HG03565 (cell line): Measurements from ENCODE around the gene RIPOR3.
"Not testable (repeated sequence)": the region's sequence is repeated elsewhere in the genome, so short reads cannot be mapped to it uniquely, and the experiment has no call there.

ENCODE experiments used
- ATAC-seq: cut with Tn5 transposase; IDR thresholded peaks from one replicate; pipeline ENCODE4 v1.9.1; 2021; ENCODE audit warnings: mild to moderate bottlenecking, moderate library complexity; ENCODE audit not compliant: unreplicated experiment

RIPOR3 gene

DNA sequence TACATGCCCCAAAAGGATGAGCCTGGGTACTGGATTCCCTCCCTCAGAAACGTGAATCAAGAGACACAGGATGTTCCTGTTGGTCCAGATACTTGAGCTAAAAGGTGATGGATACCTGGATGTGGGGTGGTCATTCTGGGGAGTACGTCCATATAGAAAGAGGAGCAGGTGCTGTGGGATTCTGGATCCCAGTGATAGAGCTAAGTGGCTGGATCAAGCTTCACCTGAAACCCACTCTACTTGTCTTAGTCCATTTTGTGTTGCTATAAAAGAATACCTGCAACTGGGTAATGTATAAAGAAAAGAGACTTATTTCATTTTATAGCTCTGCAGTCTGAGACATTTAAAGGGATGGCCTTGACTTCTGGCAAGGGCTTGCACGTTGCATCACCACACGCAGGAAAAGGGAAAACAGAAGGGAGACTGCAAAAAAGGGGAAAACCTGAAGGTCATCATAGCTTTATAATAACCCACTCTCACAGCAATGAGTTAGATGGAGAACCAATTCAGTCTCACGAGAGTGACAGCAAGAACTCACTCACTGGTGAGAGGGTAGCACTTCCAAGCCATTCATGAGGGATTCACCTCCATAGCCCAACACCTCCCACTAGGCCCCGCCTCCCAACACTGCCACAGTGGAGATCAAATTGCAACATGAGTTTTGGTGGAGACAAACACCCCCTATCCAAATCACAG, 31.2 kb downstream of the RIPOR3 start:
- ATAC-seq, result no peak

DNA sequence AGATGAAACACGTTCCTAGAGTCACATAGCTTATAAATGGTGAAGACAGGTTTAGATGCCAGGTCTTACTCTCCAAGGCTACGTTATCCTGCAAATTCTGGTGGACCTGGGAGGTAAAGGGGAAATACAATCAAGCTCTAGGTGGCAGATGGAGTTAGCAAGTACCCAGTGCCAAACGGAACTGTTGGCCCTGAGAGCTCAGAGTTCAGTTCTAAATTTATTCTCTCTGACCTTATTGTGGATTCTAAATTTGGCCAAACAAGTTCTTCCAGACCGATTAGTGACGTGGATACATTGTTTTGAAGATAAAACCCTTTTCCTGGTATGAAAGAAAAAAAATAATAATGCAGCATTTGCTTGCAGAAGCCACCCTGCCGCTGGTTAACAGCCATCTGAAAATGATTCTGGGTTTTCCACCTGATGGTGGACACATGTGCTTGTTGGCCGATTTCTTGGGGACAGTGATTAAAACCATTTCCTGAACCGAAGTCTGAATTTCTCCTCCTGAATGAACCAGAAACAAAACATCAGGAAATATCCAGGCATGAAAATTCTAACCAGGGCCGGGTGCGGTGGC, 32.5 kb downstream of the RIPOR3 start:
- ATAC-seq, result no peak

DNA sequence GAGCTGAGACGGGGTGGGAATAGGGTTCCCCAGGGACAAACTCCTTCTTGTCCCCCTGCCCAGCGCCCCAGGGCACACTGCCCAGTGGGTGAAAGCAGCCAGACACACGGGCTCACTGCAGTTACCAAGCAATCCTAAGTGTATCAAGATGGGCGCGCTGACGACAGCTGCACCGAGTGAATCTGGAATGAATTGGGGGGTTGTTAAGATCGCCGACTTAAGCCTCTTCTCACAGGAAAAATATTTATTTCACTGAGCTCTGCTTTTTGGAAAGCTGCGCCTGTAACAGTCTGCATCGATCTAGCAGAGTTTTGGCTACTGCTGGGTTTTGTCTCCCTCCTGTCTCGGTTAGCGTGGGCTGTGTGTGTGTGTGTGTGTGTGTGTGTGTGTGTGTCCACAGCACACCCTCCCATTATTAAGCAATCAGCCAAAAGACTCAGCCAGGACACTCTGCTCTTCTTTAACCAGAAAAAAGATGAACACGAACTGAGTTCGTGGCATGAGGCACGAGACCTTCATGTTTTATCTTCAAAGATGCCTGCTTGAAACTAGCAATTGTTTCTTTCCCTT, 35.9 kb downstream of the RIPOR3 start:
- no peak for ATAC-seq

DNA sequence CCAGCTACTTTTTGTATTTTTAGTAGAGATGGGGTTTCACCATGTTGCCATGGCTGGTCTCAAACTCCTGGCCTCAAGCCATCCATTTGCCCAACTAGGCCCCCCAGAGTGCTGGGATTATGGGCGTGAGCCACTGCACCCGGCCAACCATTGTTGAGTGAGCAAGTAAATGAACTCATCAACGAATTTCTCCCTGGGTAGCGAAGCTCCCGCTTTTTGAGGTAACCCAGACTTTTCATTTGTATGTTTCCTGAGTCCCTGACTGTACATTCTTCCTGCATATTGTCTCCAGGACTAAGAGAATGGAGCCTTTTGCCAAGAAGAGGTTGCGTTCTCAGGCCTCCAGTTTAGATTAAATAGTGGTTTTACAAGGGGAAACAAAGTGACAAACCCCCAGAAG, 36.4 kb downstream of the RIPOR3 start:
- ATAC-seq, result no peak

DNA sequence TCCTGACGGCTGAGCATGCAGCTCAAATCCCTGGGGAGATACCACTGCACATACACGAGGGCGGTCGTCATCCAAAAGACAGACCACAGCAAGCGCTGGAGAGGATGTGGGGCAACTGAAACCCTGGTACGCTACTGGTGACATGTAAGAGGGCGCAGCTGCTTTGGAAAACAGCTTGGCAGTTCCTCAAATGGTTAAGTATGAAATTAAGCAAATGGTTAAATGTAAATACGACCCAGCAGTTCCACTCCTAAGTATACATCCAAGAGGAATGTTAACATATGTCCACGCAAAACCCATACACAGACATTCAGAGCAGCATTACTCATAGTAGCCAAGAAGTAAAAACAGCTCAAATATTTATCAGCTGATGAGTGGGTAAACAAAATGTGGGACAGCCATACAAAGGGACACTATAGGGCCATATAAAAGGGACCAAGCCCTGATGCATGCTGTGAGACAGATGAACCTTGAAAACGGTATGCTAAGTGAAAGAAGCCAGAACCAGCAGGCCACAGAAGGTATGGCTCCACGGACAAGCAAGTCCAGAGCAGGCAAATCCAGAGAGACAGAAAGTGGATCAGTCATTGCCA, 38.5 kb downstream of the RIPOR3 start:
- no peak for ATAC-seq

DNA sequence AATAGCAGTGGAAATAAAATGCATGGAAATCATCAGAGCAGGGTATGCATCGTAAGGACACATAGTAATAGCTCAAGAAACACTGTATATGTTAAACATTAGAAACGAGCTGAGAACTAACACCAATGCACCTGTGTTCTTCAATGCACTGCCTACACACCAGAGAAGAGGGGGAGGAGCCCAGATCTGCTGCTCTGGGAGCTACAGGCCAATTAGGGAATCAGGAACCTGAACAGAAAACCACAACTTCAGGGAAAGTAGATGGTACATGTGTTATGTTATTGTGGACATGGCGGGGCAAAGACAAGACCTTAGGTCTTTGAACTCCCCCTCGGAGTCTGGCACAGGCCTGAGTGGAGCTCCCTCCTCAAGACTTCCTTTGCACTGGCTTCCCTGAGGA, 39.7 kb downstream of the RIPOR3 start:
- no peak for ATAC-seq

DNA sequence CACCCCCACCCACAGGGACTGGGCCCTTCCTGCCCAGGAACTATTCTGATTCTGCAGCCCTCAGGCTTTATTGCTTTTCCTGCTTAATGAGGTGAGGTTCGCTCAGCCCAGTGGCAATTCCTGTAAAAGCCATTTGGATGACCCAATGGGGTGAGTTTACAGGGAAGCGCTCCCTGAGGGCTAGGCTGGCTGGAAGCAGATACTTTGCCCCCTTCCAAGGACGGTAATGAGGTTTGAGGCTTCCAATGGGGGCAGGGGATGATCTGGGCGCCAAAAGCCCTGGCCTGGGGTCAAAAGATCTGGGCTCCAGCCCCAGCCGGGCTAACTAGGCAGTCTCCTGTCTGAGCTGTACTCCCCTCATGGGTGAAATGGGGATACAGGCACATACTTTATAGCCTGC, 41.8 kb downstream of the RIPOR3 start:
- no peak for ATAC-seq

DNA sequence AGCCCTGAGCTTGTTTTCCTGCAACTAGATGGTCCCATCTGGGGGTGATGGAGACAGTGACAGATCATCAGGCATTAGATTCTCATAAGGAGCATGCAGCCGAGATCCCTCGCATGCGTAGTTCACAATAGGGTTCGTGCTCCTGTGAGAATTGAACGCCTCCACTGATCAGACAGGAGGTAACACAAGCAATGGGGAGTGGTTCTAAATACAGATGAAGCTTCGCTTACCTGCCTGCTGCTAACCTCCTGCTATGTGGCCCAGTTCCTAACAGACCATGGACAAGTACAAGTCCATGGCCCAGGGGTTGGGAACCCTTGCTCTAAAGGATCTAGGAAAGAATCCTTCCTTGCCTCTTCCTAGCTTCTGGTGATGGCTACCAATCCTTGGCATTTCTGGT, 42.7 kb downstream of the RIPOR3 start:
- no peak for ATAC-seq

DNA sequence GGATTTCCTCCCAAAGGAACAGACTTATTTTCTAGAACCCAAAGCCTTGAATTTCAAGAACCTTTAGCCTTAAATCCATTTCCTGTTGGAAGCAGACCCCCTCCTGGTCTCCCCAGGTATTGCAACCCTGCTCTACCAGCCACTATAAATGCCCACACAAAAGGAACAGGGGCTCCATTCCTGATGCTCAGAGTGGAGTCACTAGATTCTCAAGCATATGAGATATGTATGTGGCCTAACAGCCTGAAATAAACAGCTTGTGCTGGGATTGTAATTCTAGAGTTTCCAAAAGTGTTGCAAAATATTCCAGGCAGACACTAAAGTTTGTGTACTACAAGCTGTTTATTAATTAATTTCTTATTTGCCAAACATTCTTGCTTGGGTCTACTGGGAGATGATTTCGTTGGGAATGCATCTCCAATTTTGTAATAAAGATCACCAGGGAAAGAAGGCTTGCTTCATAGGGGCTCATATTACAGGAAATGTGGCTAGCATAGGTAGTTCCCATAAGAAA, 44.8 kb downstream of the RIPOR3 start:
- no peak for ATAC-seq

DNA sequence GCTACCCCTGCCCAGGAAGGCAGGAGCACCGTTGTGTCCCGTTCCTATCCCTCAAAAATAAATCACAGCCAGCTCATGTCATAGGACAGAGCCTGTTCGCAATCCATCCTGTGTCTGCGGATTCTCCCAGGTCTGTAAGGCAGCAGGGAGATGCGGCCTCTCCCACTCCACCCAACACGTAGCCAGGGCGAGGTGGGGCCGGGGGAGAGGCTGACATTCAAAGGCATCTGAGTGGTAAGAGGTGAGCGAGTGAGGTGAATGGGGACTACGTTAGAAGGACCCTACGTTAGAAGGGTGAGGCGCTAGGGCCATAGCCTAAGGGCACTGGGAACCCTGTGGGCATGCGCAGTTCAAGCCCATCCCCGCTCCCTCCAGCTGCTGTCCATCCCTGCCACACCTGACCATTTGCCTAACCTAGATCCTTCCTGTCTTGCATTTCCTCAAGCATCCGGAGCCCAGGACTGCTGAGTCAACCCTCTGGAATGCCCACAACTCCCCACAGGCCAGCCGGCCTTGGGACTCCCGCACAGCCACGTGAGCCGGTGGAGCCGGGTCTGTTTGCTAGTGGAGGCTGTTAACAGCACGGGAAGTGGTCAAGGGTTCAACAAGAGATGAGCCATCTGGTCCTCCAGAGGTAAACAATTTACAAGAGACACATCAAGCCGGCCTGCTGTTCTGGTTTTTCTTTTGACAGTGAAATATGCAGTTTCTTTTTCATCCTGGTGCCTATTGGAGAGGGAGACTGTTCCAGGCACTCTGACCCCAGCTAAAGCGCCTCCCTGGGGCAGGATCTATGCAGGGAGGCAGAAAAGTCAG, 45.9 kb downstream of the RIPOR3 start:
- ATAC-seq, result no peak

DNA sequence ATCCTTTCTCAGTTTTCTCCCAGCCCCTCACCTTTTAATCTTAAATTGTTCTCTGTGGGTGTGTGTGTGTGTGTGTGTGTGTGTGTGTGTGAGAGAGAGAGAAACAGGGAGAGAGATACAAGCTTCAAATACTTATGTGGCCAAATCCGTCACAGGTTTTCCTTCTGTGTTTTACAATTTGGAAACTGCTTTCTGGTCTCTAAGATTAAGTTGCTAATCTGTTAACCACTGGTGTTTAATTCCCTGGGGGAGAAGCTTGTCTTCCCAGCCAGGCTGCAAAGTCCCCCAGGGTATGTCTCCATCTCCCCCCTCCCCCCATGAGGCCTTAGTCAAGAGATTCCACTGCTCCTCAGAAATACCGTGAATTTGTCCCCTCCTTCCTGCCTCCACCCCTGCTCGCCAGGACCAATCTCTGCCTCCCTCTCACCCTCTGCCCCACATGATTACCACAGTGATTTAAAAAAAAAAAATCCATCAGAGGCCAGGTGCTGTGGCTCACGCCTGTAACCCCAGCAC, 49.0 kb downstream of the RIPOR3 start:
- ATAC-seq, result no peak

DNA sequence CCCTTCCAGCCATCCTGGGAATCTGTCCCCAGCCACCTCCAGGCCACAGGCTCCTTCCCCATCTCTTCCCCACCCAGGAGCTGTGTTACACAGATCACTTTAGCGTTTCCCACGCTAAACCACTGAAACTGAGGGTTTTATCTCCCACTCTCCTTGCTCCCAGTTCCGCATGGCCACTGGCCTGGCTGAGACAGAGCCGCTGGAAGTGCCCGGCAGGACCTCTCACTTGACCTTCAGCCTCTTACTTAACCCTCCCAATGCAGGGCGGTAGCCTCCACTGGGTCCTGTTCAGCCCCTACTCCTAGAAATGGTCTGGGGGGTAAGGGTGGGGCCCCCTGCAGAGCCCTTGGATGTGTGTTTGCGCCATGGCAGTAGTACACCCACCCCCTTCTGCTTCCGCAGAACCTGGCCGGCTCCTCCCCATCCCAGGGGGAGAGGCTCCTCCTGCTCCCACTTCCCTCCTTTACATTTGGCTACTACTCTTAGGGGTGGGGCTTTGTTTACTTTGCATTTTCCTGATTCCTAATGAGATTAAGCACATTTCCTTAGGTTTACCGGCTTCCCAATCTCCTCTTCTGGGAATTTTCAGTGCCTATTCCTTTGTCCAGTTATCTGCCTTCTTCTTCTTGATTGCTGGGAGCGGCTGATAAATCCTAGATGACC, 49.6 kb downstream of the RIPOR3 start:
- ATAC-seq, result not testable (repeated sequence)

DNA sequence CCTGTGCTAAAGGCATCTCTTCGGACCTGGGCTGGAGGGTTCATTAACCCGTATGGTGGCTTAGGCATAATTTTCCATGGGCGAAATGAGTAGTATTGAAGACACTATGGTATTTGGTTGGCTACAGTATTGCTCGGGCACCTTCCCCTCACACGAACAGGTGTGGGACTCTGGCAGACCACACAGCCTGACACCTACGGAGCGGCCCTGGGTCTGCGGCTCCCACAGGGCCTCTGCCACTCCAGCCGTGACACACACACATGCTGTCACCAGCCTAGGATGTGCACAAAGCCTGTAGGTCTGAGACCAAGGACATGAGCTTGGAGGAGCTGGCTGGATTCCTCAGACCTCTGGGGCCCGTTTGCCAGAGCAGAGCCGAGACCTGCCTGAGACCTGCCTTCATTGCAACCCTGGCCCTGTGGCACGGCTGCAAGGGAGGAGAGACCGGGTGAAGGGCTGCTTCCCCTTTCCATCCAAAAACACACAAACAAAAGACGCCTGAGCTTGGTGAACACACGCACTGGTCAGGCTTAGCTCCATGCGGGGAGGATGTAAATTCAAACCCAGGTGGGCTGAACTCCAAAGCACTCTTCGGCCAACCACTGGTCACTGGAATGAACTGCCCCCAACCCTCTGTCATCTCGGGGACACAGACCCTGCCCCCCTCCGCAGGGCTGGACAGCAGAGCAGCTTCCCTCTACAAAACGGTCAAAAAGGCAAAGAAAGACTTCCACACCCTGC, 51.2 kb downstream of the RIPOR3 start:
- not testable (repeated sequence) for ATAC-seq

DNA sequence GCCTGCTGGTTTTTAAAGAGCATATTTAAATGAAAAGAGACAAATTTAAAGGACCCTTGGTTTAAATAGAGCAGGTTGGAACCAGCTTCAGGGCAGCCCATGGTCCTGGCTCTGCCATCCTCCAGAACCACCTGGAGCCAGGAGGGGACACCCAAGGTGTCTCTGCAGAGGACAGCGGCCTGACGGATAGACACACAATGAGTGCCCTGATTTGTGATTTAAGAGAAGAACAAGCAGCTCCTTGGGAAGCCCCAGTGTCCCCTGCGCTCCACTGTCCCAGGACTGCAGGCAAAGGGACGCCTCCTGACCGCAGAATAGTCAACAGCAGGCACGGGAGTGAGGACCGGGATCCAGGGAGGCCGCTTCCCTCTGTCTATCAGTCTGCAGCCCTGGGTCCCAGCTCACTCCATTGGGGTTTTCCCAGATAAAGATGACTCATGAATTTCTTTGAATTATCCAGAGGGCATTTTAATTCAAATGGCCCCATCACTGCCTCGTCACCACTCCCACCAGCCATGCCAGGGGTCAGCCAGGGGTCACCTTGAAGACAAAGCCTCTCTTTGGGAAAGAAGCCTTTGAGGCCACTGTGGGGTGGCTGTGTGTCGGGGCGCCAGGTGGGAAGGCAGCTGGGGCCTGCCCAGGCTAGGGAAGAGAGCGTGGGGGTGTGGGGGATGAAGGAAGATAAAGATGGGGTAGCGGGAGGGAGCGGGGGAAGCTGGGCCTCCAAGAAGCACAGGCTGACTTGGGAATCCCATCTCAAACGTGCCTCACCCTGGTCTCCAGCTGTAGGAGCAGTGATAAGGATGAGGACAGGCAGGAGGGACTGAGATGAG, 53.1 kb downstream of the RIPOR3 start:
- not testable (repeated sequence) for ATAC-seq

DNA sequence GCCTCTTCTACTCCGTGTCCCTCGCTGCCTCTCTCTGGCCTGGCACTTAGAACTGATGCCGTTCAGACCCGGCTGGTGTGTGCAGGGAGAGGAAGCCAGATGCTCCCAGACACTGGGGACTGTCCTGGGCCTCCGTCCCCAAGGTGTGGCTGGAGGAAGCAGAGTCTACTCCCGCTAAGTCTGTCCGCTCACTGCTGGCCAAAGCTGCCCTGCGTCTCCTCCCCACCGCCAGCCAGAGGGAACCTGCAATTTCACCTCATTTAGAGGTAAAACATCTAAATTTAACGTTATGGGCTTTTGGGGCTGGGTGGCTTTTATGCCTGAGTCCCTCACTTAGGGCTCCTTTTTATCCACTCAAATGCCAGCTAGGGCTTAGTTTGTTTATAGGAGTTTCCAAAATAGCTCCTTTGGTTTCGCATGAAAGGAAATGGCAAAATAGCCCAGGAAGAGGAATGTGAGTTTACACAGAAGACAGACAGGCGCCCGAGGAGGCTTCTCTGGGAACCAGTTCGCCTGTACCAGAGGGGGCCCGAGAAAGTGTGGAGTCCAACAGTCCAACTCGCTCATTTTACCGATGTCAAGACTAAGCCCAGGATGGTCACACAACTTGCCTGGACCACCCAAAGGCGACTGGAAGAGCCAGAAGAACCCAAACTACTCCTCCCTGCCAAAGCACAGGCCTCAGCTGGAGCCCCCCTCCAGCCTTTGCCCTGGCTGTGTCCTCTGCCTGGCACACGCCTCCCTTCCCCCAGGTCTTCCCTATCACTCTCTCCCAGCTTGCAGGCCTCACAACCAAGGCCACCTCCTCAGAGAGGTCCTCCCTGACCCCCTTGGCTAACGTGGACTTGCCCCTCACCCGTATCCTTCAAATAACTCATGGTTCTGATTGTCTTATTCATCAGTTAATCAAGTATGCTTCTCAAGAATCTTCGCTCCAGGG, 54.5 kb downstream of the RIPOR3 start:
- ATAC-seq, result no peak

DNA sequence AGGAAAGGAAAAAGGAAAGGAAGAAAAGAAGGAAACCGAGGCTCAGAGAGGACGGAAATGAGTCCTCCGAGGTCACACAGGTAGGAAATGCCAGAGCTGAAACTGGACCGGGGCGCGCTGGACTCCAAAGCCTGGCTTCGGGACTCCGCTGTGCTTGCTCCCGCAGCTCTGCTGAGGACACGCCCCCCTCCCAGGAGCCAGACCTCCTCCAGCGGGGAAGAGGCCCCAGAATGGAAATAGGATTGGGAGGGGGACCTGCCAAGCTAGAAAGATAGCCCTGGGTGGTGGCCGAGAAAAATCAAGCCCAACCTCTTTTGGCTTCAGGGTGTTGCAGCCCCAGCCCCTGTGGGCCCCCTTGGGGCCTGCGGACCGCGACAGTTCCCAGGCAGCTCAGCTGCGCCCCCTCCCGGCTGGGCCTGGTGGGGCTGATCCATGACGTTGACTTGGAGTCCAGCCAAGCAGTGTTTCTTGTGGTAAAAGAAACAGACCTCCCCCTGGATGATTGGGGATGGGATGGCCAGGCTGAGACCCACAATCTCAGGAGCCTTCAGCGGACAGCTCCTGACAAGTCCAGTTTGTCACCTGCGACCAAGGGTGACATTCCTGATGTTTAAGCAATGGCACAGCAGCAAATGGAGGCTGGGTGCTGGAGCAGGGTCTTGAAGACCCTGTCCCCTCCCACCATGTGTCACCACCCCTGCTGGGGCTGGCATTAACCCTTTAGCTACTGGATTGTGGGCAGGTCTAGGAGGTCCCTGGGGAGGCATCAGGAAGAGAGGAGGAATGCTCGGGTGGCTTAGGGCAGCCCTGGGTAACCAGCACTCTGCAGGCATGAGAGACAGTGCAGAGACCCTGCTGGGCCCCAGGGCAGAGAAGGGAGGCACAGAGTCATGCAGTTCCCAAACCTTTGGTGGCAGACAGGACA, 55.4 kb downstream of the RIPOR3 start:
- ATAC-seq, result no peak
